ENCODE results near the gene PLPPR3.

Gene PLPPR3

DNA sequence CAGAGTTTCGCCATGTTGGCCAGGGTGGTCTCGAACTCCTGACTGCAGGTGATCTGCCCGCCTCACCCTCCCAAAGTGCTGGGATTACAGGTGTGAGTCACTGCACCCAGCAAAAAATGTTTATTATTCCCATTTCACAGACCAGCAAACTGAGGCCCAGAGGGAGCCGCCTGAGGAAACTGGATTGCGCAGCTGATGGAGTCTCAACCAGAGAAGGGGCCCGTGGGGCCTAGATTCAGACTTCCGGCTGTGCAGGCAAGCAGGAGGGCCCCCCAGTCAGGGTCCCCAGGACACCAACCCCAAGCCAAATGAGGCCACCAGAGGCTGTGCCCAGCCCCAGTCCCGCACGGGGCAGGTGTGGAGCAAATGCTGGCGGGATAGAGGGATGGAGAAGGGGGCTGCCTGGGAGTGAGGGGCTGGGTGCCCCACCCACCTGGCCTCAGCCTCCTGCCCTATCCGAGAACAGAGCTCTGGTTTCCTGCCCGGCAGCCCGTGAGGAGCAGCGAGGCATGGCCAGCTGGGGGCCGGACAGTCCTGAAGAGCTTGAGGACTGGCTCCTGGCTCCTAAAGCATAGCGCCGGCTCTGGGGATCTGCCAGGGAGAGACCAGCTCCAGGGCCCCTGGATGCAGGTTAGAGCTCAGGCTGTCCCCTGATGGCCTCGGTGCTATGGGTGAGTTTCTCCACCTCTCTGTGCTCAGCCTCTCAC is 48.9 kb downstream of the PLPPR3 start:
- DNase-seq (ENCODE audit: low spot score), result no peak

DNA sequence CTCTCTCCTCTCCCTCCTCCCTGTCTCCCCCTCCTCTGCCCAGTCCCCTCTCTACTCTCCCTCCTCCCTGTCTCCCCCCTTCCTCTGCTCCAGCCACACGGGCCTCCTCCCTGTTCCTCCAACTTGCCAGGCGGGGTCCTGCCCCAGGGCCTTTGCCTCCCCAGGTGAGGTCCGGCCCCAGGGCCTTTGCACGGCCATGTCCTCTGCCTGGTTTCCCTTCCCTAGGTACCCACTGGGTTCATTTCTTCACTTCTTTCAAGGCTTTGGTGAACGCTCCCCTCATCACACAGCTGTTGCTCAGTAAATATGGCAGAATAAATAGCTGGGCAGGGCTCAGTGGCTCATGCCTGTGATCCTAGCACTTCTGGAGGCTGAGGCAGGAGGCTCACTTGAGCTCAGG is 49.7 kb downstream of the PLPPR3 start:
- no peak for DNase-seq (ENCODE audit: low spot score)

DNA sequence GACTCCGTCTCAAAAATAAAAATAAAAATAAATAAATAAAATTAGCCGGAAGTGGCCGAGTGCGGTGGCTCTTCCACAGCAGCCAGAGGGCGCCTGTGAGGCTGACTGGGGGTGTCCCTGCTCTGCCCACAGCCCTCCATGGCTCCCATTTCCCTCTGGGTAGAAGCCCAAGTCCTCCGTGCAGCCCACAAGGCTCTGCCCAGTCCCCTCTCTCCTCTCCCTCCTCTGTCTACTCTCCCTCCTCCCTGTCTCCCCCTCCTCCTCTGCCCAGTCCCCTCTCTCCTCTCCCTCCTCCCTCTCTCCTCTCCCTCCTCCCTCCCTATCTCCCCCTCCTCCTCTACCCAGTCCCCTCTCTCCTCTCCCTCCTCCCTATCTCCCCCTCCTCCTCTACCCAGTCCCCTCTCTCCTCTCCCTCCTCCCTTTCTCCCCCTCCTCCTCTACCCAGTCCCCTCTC is 50.4 kb downstream of the PLPPR3 start:
- peak; percentile 60 for DNase-seq (ENCODE audit: low spot score)

DNA sequence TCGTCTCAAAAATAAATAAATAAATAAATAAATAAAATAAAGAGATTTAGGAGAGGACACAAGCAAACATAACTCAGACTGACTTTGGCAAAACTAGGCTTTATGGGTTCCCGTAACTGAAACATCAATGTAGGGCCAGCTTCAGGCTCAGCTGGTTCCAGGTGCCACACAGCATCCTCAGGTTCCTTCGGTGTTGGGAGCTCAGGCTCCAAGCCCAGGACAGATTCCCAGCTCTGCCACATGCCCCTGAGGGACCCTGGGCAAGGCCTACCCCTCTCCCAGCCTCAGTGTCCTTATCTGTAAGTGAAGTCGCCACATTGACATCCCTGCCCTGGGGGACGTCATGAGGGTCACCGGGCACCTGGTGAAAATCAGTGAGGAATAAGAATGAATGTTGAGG is 52.1 kb downstream of the PLPPR3 start:
- no peak for DNase-seq (ENCODE audit: low spot score)

DNA sequence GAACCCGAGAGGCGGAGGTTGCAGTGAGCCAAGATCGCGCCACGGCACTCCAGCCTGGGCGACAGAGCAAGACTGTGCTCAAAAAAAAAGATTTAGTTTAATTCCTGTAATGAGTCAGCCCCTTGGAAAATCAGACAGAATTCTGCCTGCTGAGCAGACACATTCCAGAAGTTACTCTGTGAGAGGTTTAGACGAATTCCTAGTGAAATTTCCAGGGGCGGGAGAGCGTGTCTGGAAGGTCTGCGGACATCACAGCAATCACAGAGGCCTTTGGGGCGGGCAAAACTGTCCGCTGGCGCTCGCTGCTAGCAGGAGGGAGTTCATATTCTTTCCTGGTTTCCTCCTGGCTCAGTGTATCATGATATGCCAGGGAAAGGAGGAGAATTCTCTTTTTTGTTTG is 53.3 kb downstream of the PLPPR3 start:
- peak; percentile 86 for DNase-seq (ENCODE audit: low spot score)

DNA sequence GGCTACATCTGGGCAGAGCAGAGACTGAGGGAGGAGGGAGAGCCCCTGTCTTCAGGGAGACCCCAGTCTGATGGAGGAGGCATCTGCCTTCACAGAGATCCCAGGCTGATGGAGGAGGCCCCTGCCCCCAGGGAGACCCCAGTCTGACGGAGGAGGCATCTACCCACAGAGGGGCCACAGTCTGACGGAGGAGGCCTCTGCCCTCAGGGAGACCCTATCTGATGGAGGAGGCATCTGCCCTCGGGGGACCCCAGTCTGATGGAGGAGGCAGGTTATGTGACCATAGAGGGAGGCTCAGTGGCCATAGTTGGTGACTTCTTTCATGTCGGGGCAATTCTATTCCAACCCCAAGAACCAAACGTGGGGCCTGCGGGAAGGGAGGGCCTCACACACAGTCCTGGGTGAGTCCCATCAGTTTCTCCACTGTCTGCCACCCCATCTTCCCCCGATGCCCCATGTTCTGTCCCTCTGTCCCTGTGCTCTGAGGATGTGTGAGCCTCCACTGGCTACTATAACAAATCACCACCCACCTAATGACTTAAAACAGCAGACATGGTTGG is 56.5 kb downstream of the PLPPR3 start:
- no peak for DNase-seq (ENCODE audit: low spot score)

DNA sequence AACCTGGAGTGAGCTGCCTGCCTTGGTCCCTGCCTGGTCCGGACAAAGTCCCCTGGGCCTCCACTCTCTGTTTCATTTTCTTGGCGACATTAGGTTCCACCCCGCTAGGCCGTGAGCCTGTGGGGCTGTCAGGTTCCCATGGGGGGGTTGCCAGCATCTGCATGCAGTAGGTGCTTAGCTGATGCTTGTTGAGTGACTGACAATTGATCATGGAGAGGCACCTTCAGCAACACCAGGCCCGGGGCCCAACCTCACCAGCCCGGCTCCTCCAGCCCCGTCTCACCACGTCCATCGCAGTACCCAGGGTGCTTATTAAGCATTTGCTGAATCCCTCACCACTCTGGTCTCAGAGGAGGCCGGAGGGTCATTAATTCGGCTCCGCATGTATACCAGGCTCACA is 57.5 kb downstream of the PLPPR3 start:
- DNase-seq (ENCODE audit: low spot score), result no peak

DNA sequence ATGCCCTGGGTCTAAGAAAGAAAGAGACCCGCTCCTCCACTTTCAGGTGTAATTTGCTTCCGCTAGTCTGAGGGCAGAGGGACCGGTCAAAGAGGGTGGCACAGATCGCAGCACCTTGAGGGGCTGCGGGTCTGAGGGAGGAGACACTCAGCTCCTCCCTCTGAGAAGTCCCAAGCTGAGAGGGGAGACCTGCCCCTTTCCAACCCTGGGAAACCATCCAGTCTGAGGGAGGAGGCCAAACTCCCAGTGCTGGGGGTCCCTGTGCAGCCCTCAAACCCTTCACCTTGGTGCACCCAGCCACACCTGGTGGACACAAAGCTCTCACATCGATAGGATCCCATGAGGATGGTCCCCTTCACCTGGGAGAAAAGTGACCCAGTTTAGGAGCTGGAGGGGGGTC is 57.9 kb downstream of the PLPPR3 start:
- DNase-seq (ENCODE audit: low spot score), result no peak

DNA sequence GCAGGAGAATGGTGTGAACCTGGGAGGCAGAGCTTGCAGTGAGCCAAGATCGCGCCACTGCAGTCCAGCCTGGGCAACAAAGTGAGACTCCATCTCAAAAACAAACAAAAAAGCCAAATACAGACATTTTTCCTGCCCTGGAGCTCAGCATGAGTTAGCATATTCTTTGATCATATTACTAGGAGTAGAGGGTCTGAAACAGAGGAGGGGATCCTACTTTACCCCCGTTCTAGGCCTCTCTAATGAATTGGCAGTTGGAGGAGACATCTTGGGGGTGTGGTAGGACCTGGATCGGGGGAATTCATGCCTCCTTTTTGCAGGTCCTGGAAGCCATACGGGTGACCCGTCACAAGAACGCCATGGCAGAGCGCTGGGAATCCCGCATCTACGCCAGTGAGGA is 58.6 kb downstream of the PLPPR3 start:
- DNase-seq (ENCODE audit: low spot score), result no peak
